KOPT-K1 (cell line): ENCODE results near the gene CCL20.
"Not testable (repeated sequence)": the region's sequence is repeated elsewhere in the genome, so short reads cannot be mapped to it uniquely, and the experiment has no call there.

Source experiments
- H3K27ac ChIP-seq: fragments of 200-600 bp; sonication (generic); 2 replicates; pipeline ENCODE4 v1.5.1; 2016; ENCODE audit warnings: antibody characterized with exemption, mild to moderate bottlenecking, low read depth, low read length; ENCODE audit not compliant: poor library complexity, severe bottlenecking
- H3K36me3 ChIP-seq: fragments of 200-600 bp; sonication (generic); 2 replicates; pipeline ENCODE4 v1.5.1; 2017; ENCODE audit warnings: antibody characterized with exemption, mild to moderate bottlenecking, low read length, moderate library complexity; ENCODE audit not compliant: insufficient read depth
- H3K9me3 ChIP-seq: fragments of 200-600 bp; sonication (generic); 2 replicates; pipeline ENCODE4 v1.5.1; 2017; ENCODE audit warnings: antibody characterized with exemption, low read length, mild to moderate bottlenecking; ENCODE audit not compliant: insufficient read depth, poor library complexity, severe bottlenecking

The CCL20 gene

DNA sequence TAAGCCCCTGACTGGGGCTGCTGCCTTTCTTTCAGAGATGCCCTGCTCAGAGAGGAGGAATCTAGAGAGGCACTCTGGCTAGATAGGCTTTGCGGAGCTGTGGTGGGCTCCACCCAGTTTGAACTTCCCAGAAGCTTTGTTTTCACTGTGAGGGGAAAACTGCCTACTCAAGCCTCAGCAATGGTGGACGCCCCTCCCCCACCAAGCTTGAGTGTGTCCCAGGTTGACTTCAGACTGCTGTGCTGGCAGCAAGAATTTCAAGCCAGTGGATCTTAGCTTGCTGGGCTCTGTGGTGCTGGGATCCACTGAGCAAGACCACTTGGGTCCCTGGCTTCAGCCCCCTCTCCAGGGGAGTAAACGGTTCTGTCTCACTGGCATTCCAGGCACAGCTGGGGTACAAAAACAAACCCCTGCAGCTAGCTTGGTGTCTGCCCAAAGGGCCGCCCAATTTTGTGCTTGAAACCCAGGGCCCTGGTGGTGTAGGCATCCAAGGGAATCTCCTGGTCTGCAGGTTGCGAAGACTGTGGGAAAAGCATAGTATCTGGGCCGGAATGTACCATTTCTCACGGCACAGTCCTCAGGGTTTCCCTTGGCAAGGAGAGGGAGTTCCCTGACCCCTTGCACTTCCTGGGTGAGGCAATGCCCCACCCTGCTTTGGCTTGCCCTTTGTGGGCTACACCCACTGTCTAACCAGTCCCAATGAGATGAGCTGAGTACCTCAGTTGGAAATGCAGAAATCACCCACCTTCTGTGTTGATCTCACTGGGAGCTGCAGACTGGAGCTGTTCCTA is 25.9 kb downstream of the CCL20 start:
- not testable (repeated sequence) for H3K27ac ChIP-seq, H3K36me3 ChIP-seq, H3K9me3 ChIP-seq

GRCh38 chr2:227846831-227847230 is 33.2 kb downstream of the CCL20 start:
- Histone ChIP-seq H3K9me3 (no peaks in the 10 kb centered on the region), H3K27ac (no peak overlapping the region), H3K36me3 (no peaks in the 10 kb centered on the region)

DNA sequence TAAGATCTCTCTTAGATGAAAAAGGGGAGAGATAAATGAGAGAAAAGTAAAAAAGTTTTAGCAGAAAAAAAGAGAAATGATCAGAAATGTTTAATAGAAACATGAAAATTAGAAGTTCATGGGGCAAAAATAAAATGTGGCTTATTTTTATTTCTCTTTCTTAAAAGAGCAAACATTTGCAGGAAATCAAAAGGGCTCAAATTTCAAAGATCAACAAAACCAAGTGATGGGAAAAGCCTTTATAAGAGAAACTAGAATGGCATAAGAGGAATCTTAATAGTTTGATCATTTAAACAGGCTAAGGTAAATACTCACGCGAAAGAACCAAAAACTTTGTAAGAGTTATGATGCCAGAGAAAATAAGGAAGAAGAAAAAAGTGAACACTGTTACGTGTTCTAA is 34.5 kb downstream of the CCL20 start:
- no peak overlapping the region for H3K27ac ChIP-seq
- no peaks in the 10 kb centered on the region for H3K9me3 ChIP-seq
- no peaks in the 10 kb centered on the region for H3K36me3 ChIP-seq

GRCh38 chr2:227848586-227848985 is 34.9 kb downstream of the CCL20 start:
- Histone ChIP-seq H3K36me3 (no peaks in the 10 kb centered on the region), H3K9me3 (no peaks in the 10 kb centered on the region), H3K27ac (no peak overlapping the region)

- Histone ChIP-seq H3K36me3 (no peaks in the 10 kb centered on the region), H3K27ac (no peak overlapping the region), H3K9me3 (no peaks in the 10 kb centered on the region)
Measured at GRCh38 chr2:227849906-227850305, 36.3 kb downstream of the CCL20 start.

DNA sequence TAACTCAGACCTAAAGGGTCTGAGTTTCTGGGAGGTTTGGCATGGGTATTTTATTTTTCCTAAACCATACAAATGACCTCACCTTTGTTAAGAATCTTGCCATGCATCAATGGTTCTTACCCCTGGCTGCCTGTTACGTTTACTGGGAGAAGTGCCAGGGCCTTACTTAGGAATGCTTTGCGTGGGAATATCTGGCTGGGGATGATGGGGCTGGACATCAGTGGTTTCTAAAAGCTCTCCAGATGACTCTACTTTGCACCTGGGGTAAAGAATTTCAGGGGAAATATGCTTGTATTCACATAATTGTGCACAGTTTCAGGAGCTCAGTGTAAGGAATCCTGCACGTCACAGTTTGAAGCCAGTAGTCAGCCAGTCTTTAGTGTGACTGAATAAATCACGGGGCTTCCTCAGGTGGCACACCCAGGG is 39.6 kb downstream of the CCL20 start:
- Histone ChIP-seq H3K27ac (no peak overlapping the region), H3K36me3 (no peaks in the 10 kb centered on the region), H3K9me3 (no peaks in the 10 kb centered on the region)

DNA sequence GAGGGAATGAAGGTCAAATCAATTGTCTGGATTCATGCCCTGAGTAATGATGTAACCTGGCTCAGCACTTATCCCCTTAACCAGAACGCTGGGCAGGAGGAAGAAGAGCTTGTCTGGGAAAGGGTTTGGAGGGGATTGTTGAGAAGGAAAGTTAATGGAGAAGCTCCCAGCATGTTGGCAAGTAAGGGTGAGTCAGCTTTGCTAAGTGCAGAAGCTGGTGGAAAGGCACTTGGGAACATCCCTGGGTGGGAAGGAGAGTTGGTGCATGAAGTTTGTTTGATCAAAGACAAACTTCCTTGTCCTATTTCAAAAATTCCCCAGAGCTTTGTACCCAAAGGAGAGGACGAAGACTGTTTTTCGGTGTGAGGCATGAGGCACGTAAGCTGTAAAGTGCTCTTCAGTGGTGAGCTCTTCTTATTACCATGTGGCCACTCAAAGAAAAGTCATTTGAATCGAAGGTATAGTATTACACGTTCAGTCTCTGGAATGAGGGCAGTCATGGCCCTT is 40.2 kb downstream of the CCL20 start:
- H3K36me3 ChIP-seq, result no peaks in the 10 kb centered on the region
- no peak overlapping the region for H3K27ac ChIP-seq
- no peaks in the 10 kb centered on the region for H3K9me3 ChIP-seq

- H3K27ac ChIP-seq, result no peak overlapping the region
- H3K9me3 ChIP-seq, result no peaks in the 10 kb centered on the region
- H3K36me3 ChIP-seq, result no peaks in the 10 kb centered on the region
Measured at GRCh38 chr2:227855440-227855839, 41.8 kb downstream of the CCL20 start.

DNA sequence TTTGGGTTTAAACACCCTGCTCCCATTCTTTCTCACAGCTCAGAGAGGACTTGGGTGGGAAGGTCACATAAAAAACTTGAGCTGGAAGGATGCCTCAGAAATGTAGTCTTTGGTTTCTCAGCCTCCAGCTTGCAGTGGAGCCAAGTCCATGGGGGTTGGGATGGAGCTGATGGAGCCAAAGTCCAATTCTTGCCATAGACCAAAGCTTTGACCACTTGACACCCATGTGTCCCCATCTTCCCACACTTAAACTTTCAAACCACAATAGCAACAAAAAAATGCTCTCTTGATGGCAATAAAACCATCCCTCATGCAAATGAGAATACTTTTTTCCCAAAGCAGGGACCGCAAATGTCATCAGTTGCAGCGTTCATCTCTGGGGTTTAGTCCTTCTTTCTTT is 43.1 kb downstream of the CCL20 start:
- H3K9me3 ChIP-seq, result no peaks in the 10 kb centered on the region
- H3K36me3 ChIP-seq, result no peaks in the 10 kb centered on the region
- H3K27ac ChIP-seq, result no peak overlapping the region

DNA sequence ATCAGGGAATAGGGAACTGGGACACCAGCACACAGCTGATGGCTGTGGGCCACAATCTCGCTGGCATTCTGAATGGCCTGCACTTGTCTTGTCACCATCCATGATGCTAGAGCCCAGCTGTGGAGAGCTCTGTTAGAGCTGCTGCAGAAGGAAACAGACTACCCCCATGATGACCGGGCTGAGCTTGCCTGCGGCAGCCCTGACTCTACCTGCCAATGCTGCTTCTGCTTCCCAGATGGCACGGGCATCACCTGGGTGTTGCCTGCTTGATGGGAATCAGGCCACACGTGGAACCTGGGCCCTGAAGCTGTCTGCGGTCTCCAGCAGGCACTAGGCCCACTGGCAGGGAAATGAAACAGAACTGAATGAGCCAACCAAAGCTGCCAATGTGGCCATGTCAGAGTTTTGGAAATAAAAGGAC is 46.6 kb downstream of the CCL20 start:
- no peaks in the 10 kb centered on the region for H3K36me3 ChIP-seq
- no peaks in the 10 kb centered on the region for H3K9me3 ChIP-seq
- no peak overlapping the region for H3K27ac ChIP-seq

- Histone ChIP-seq H3K9me3 (no peaks in the 10 kb centered on the region), H3K36me3 (no peaks in the 10 kb centered on the region), H3K27ac (no peak overlapping the region)
Measured at GRCh38 chr2:227861011-227861410, 47.4 kb downstream of the CCL20 start.

DNA sequence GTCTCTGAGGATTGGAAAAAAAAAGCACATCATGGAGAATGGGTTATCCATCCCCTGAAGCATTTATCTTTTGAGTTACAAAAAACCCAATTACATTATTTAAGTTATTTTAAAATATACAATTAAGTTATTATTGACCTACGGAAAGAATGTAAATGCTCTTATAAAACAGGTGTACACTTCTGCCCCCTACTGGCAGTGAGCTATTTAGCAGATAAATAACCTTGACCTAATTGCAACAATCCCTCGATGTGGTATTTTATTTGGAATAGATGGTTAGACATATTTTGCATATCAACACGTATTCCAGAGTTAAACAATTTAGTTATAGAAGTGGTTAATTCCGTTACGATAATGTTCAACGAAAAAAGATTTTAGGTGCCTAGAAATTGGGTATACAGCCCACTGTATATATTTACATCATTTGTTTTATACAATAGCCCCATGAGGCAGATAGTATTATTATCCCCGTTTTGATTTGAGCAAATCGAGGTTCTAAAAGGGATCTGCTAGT is 48.6 kb downstream of the CCL20 start:
- H3K9me3 ChIP-seq, result no peaks in the 10 kb centered on the region
- H3K27ac ChIP-seq, result no peak overlapping the region
- H3K36me3 ChIP-seq, result no peaks in the 10 kb centered on the region

GRCh38 chr2:227862741-227863588 is 49.3 kb downstream of the CCL20 start:
- no peak overlapping the region for H3K27ac ChIP-seq
- H3K36me3 ChIP-seq, result no peaks in the 10 kb centered on the region
- no peaks in the 10 kb centered on the region for H3K9me3 ChIP-seq

DNA sequence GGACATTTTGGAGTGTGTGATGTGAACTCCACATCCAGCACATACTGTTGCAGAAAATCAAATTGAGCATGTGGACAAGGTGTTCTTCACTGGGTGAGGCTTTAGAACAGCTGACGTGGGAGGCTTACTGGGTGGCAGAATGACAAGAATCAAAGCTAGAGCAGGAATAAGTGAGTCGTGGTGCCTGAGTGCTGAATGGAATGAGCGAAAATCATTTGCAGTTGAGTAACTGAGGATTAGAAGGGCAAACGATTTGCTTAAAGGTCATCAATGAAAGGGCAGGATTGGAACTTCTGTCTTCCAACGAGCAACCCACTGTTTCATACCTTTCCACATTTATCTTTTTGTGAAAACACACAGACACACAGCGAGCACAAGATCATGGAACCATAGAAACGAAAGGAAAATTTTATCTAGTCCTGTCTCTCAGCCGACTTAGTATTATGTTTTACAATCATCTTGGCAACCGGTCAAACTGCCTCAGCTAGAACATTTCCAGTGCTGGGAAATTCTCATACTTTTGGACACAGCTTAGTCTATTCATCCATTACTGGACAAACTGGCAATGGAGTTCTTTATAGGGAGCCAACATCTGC is 50.6 kb downstream of the CCL20 start:
- Histone ChIP-seq H3K9me3 (no peaks in the 10 kb centered on the region), H3K27ac (no peak overlapping the region), H3K36me3 (no peaks in the 10 kb centered on the region)

DNA sequence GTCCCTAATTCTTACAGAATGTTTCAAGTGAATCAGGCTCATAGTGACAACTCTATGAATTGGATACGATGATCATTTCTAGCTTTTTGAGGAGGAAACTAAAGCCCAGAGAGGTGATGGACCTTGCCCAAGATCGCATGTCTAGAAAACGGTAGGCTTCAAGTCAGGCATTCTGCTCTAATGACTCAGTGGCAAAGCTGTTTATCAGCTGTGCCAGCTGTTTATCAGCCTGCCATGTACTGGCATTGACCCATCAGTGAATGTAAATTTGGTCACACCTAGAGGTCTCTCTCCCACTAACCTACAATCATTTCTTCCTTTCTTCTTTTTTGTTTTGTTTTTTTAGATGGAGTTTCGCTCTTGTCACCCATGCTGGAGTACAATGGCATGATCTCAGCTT is 51.6 kb downstream of the CCL20 start:
- Histone ChIP-seq H3K27ac (no peak overlapping the region), H3K36me3 (no peaks in the 10 kb centered on the region)

More for the DNA sequence above, 51.6 kb downstream of the CCL20 start:
- H3K9me3 ChIP-seq, result no peaks in the 10 kb centered on the region
